Immature natural killer cell (primary cell): Measurements from ENCODE around the gene TIPRL. TPM values are rescaled to one million over a fixed set of nuclear protein-coding genes. Genes with fewer than 3 reads are reported as not detected.

ENCODE experiments used
- polyA plus RNA-seq, 3 donors: library from polyadenylated mRNA; unstranded; fragments of 300-500 nt; fragmentation: Illumina TruSeq; gene quantifications; one replicate each; pipeline ENCODE4 v1.2.3, GENCODE V29; 2021

TIPRL gene
- polyA plus RNA-seq, 3 donors from 2014 or later, result 26.9 to 51.6 (median 51.4) TPM

Other genes starting within 250 kb of the TIPRL start
- gene DCAF6, start 242.3 kb upstream of the TIPRL start, polyA plus RNA-seq, result 10 to 100 TPM in 2 of 3 donors, 1 to 10 TPM in 1; 9.6 to 13.6 (median 10.3) TPM
- 100 to 1,000 TPM in 2 of 3 donors, 10 to 100 TPM in 1; 76.5 to 119 (median 104) TPM for gene MPC2, start 241.9 kb upstream of the TIPRL start, polyA plus RNA-seq
- not detected for gene GPR161, start 42.0 kb upstream of the TIPRL start, polyA plus RNA-seq
- 10 to 100 TPM; 31.1 to 72.6 (median 46.7) TPM for gene SFT2D2, start 47.0 kb downstream of the TIPRL start, polyA plus RNA-seq
- gene TBX19, start 101.9 kb downstream of the TIPRL start, polyA plus RNA-seq, result 1 to 10 TPM; 1.2 to 6.2 (median 3.4) TPM